ENCODE data around the gene SPNS2.

SPNS2 gene

GRCh38 chr17:4522661-4523060, 24.0 kb downstream of the SPNS2 start:
- DNase-seq = no peak

GRCh38 chr17:4523946-4524345, 25.3 kb downstream of the SPNS2 start:
- DNase-seq = no peak

GRCh38 chr17:4525691-4526397, 27.2 kb downstream of the SPNS2 start:
- DNase-seq = no peak

- DNase-seq = no peak
Measured at GRCh38 chr17:4527134-4527533, 28.5 kb downstream of the SPNS2 start.

- DNase-seq = no peak
Measured at GRCh38 chr17:4527566-4528125, 29.0 kb downstream of the SPNS2 start.

- no peak for DNase-seq
Measured at GRCh38 chr17:4529533-4530152, 31.0 kb downstream of the SPNS2 start.

- no peak for DNase-seq
Measured at GRCh38 chr17:4530799-4531730, 32.4 kb downstream of the SPNS2 start.

- no peak for DNase-seq
Measured at GRCh38 chr17:4531988-4532736, 33.5 kb downstream of the SPNS2 start.

- no peak for DNase-seq
Measured at GRCh38 chr17:4532860-4533522, 34.3 kb downstream of the SPNS2 start.

GRCh38 chr17:4533523-4534504, 35.1 kb downstream of the SPNS2 start:
- DNase-seq = no peak

- DNase-seq = no peak
Measured at GRCh38 chr17:4534515-4534914, 35.8 kb downstream of the SPNS2 start.

GRCh38 chr17:4534928-4535666, 36.4 kb downstream of the SPNS2 start:
- no peak for DNase-seq

GRCh38 chr17:4535667-4536258, 37.1 kb downstream of the SPNS2 start:
- DNase-seq = no peak

GRCh38 chr17:4536259-4536741, 37.6 kb downstream of the SPNS2 start:
- DNase-seq = no peak

GRCh38 chr17:4536742-4537411, 38.2 kb downstream of the SPNS2 start:
- DNase-seq = no peak

GRCh38 chr17:4537451-4538235, 39.0 kb downstream of the SPNS2 start:
- no peak for DNase-seq

GRCh38 chr17:4538236-4539002, 39.7 kb downstream of the SPNS2 start:
- DNase-seq = no peak
